Measurements from ENCODE around the gene PMIS2.

GRCh38 chr19:35546532-35546931 lies 39.4 kb upstream of the PMIS2 start:
- TF ChIP-seq CTCF (IDR thresholded peaks at IDR 0.05 in 4 of 5, conservative IDR thresholded peaks at IDR 0.05 in 1 of 5) = no peak
- no peak for TF ChIP-seq POLR2A (IDR thresholded peaks at IDR 0.05)
